ENCODE measurements around the gene CYP11A1.
A peak's percentile ranks its signal among the peaks of the same experiment; 100 is the strongest.

Gene CYP11A1

DNA sequence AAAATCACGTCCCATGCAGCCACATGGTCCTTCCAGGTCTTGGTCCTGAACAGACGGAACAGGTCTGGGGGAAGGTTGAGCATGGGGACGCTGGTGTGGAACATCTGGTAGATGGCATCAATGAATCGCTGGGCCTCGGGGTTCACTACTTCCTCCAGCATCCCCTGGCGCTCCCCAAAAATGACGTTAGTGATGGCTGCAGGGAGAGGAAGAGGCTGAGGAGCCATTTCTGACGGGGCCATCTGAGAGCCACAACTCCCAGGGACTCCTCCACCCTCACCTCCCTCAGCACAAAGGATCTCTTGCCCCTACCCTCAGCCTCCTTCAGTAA lies 23.7 kb downstream of the CYP11A1 start:
- DNase-seq, result no peak

DNA sequence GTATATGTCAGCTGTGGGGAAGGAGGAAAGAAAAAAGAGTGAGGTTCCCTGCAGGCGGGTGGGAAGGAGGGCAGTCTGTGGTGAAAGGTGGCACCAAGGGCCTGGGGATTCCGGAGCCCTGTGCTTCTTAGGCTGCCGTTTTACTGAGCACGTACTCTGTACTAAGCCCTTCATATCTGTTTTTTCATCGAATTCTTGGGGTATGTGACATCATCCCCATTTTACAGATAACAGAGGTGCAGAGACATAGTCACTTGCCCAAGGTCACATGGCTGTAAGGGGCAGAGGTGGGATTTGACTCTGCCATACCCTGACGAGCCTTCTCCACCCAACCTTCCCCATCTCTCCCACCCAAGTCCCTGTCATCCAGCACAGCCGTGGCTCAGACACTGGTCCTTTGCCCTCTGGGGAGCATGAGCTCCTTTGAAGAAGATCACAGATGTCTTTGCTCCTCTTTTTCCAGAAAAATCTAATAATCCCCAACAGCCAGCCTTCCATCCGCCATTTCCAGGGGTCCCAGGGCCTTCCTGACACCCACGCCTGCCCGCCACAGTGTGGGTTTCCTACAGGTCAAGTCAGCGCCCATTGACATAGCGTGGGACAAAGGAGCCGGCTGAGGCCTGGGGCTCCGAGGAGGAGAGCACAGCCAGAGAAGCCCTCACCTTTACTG lies 24.2 kb downstream of the CYP11A1 start:
- DNase-seq, result no peak

DNA sequence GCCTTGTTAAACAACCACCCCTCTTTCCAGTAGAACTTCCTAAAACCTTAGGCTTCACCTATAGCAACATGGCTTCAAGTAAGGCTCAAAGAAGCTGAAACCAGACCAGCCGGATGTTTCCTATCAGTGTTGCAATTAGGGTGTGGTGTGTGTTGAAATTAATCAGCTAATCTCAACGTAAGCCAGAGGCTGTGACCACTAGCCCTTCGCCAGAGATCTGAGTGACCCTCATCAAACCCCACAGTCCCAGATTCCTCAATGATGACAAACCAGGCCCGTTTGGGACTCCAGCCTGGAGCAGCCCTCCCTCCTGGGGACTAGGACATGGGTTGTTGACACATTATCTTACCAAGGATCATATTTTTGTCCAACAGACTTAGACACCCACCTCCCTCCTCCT lies 27.3 kb downstream of the CYP11A1 start:
- no peak for DNase-seq

DNA sequence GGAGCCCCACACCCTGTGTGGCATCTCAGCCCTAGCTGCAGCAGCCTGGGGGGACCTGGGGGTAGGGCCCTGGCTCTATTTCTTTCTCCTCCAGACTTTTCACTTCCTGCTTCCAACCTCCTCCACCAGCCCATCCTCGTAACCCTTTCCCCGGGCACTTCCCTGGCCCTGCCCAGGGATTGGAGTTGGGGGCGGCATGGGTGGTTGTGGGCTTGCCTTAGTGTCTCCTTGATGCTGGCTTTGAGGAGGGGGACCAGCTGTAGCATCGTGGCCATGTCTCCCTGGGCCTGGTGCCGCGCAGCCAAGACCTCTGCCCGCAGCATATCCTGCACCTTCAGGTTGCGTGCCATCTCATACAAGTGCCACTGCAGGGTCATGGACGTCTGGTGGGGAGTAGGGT lies 28.1 kb downstream of the CYP11A1 start:
- no peak for DNase-seq

DNA sequence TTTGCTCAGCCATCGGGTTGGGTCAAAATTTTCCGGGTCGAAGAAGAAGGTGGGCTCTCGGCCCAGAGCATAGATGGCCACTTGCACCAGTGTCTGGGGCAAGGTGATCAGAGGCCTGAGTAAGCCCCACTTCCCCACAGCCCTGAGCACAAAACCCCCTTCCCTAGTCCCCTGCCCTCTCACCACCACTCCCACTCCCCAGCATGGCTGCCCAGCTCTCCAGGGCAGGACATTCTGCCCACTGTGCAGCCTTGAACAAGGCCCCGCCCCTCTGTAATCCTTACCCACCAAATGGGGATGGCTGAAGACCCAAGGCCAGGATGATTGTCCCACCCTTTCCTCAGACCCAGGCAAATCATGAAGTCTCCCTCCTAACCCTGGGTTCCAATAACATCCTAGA lies 28.8 kb downstream of the CYP11A1 start:
- DNase-seq, result no peak

DNA sequence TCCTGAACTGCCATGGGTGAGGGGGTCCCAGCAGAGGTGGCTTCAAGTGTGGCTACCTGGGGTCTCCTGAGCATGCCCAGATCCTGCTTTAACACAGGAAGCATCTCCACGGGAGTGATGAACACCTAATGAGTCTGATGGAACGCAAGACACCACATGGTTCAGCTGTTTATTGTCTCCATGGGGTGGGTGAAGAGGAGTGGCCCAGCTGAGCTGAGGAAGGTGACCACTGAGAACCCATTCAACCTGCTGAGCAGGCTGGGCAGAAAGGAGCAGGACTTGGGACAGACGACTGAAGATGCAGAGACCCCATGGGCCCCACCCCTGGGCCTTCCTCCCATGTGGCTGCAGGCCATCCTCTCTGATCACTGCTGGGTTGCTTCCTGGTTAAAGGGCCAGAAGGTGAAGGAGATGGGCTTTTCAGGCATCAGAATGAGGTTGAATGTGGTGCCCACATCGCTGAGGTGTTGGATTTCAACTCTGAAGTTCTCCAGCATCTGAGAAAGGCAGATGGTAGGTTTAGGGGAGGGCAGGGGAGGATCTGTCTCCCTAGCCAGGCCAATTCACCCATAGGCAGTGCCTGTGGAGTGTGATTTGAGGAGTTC lies 29.7 kb downstream of the CYP11A1 start:
- DNase-seq, result no peak

DNA sequence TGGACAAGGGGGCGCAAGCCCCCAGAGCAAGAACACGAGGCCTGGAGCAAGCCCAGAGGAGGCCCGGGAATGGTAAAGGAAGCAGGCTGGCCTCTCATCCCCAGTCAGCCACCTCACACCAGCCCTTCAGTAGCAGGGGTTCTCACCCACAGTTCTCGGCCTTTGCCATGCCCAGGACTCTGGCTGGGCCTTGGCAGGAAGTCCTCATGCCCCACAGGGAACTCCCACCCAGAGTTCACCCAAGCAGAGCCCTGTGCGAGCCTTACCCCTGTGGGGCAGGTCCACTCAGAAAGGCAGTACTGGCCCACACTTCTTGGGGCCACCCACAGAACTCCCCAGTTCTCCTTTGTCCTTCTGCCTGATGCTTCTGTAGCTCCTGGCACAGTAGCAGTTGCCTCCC lies 30.3 kb downstream of the CYP11A1 start:
- no peak for DNase-seq

DNA sequence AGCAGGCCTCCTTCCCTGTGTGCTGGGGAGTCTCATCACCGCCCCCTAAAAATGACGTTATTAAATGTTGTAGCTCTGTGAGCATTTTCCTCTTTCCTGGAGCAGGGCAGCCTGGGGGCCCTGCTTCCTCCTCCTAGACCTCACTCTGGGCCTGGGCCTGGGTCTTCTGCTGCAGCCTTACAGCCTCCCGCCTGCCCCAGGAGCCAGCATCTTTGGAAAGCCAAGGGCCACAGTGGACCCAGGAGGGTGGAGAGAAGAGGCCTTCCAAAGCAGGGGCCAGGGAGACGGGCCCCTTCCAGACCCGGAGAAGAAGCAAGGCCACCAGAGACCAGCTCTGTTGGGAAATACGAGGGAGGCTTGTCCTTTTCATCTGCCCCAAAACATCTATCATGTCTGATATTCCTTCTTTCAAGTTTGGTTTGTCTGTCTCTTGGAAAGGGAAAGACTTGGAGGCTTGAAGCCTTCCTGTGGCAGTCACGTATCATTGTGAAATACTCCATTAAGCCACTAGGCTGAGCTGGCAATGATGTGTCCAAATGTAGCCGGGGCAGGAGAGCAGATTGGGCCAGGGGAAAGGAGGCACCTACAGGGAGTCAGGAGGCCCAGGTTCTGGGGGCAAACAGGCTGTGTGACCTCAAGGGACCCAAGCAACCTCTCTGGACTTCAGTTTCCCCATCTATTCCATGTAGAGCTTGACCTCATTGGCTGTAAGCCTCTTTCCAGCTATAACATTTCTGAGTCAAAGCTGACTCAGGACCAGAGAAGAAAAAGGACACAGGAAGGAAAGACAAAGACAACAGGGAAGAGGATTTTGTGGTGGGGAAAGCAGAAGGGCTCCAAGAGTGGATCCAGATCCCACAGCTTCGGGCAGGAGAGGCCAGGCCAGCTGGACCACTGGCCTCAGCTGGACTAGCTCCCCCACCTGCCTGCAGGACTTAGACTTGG lies 31.1 kb downstream of the CYP11A1 start:
- DNase-seq, result no peak

DNA sequence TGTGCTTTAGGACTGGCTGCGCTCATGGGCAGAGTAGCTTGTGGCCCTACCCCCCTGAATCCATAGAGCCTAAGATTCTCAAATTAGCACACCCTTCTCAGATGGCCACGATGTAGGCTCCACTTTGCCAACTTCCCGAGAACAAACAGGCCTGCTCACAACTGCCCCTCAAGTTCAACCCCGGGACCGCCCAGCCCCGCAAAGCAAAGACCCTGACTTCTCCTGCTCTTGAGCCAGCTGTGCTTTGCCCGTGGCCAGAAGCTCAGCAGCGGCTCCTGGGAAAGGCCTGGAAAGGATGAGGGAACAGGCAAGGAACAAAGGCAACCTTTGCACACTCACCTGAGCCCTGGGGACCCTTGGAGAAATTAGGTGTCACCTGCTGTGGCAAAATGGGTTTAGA lies 32.0 kb downstream of the CYP11A1 start:
- DNase-seq, result no peak

DNA sequence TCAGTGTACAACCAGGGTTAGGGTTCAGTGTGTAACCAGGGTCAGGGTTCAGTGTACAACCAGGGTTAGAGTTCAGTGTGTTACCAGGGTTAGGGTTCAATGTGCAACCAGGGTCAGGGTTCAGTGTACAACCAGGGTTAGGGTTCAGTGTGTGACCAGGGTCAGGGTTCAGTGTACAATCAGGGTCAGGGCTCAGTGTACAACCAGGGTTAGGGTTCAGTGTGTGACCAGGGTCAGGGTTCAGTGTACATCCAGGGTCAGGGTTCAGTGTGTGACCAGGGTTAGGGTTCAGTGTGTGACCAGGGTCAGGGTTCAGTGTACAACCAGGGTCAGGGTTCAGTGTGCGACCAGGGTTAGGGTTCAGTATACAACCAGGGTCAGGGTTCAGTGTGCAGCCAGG lies 33.3 kb downstream of the CYP11A1 start:
- DNase-seq, result no peak

DNA sequence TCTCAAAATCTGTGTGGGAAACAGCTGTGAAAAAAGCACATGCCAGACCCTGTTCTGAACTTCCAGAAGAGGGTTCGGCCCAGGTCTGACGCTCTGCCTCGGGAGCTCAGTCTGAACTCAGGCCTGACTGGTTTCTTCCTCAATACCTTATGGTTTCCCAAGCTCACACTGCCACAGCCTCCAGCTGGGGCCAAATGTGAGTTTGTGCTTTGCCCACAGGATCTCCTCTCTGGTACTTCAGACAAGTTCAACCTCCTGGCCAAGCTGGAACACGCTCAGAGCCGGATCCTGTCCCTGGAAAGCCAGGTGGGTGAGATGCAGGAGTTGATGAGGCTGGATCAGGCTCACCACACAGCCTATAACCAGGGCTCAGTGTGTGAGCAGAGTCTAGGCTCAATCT lies 33.8 kb downstream of the CYP11A1 start:
- DNase-seq, result no peak

DNA sequence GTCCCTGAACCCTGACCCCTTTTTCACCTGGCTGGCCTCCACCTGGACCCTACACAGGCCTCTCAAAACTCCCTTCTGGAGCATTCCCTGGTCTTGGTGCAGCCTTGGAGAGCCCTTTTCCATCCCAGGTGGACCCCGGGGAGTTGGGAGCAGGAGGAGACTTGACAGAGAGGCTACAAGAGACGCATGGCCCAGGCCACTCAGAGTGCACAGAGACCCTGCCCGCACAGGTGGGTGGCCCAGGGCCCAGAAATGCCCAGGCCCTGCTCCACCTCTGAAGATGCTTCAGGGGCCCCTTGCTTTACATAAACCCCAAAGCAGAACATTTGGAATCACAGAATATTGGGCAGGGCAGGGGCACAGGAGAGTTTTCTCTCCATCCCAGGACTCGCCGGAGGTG lies 34.4 kb downstream of the CYP11A1 start:
- no peak for DNase-seq

DNA sequence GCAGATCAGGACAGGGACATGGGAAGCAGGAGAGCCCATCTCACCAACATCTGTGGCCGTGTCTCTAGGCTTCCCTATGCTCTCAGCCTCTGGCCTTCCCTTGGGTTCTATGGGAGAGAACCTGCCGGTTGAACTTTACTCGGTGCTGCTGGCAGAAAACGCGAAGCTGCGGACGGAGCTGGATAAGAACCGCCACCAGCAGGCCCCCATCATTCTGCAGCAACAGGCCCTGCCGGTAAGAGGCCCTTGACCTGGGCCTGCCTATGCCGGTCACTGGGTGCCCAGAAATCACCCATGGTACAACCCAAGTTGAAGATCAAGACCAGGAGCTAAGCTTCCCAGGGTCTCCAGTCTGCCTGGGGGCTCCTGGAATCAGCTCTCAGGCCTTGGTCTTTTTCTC lies 34.8 kb downstream of the CYP11A1 start:
- DNase-seq, result no peak

DNA sequence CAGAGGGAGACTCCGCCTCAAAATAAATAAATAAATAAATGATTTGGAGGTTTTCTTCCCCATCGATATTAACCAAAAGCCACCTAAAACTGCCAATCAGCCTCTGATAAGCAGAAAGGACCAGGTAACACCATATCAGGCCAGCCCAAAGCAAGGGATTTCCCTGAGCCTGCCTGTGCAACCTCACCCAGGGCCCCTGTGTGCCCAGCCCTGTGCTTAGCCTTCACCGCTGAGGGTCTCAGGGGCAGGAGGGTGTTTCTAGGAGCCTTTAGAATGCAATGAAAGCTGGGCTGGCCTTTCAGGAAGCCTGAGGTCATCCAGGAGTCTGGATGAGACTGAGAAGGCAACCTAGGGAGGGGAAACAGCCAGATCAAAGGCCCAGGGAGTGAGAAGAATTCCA lies 35.4 kb downstream of the CYP11A1 start:
- DNase-seq, result no peak

DNA sequence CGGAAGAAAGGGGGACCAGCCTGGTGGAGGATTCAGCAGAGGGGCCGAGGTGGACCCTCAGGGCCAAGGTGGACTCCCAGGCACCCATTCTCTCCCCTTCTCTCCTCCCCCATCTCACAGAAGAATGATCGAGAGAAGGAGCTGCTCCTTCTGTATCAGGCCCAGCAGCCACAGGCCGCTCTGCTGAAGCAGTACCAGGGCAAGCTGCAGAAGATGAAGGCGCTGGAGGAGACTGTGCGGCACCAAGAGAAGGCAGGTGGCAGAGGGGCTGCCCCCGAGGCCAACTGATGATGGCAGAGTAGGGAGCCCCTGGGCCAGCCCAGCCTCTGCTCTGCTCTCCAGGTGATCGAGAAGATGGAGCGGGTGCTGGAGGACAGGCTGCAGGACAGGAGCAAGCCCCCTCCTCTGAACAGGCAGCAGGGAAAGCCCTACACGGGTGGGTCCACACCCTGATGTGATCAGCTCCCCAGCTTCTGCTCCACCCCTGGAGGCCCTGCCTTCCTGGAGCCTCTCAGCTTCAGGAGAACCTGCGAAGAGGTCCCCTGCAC lies 36.5 kb downstream of the CYP11A1 start:
- DNase-seq, result no peak

DNA sequence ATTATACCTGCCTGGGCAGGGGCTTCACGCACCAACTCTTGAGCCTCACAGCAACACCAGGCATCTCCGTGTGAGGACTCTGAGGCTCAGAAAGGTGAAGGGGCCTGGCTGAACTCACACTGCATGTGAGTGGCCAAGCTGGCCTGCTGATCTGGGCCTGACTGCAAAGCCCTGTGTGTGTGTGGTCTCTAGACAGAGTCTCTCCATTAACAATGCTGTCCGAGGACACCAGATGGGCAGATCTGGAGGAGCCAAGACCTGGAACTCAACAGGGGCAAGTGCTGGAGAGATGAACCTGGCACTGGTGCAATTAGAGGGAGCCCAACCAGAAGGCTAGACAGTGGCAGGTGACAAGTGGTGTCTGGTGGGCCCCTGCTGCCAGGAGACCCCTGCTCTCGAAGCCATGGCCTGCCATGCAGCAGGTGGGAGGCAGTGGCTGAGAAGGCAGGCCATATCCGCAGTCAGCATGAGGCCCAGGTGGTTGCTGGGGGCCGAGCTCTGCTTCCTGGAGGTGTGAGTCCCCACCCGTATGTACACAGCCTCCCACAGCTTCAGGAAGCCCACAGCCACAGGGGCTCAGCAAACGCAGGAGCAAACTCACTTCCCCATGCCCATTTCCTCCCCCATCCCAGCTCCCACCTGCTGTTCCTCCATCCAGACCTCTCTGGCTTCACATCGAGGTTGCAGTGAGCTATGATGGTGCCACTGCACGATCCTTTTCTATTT lies 39.0 kb downstream of the CYP11A1 start:
- DNase-seq, result no peak

DNA sequence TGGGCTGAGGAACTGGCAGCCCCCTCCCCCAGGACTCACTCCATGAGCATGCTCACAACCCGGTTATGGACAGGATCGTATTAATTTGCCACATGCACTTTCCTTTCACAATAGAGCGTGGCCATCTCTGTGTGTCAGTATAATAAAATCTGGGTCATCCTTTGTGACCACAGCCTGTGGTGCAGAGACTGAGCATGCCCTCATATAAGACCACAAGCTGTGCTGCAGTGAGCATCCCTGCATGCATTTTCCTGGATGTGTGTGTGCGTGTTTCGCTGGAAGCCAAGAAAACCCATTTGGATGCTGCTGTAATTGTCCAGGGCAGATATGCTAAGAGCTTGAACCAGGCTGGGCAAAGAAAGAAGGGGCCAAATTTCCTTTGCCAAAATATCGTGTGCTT lies 39.7 kb downstream of the CYP11A1 start:
- no peak for DNase-seq

DNA sequence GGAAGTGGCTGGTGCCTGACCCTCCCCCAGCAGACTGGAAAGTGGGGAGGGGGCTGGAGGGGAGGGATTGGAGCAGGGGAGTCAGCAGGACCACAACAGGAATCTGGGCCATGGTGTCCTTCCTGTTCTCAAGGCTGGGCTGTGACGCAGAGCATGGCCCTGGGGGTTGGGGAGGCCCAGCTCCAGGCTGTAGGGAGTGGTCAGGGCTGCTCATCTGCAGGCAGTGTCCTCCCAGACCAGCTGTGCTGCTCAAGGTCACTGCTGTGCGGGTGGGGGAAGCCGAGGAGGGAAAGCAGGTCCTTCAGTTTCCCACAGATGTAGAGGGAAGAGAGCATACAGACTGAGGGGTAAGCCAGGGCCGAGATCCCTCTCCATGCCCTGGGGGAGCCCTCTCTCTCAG lies 40.7 kb downstream of the CYP11A1 start:
- DNase-seq, result no peak

DNA sequence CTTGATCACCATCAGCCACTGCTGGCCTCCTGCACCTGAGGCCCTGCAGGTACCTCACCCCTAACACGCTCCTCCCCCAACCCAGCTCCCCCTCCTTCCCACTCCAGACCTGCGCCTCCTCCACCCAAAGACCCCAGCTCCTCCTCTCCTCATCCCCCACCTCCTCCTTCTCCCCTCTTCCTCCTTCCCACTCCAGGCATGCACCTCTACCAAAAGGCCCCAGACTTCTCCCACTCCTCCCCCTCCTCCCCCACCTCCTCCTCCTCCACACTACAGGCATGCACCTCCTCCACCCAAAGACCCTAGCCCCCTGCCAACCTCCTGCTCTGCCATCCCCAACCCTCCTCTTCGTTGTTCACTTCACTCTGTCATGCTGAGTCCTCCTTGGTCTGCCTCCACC lies 42.7 kb downstream of the CYP11A1 start:
- no peak for DNase-seq

DNA sequence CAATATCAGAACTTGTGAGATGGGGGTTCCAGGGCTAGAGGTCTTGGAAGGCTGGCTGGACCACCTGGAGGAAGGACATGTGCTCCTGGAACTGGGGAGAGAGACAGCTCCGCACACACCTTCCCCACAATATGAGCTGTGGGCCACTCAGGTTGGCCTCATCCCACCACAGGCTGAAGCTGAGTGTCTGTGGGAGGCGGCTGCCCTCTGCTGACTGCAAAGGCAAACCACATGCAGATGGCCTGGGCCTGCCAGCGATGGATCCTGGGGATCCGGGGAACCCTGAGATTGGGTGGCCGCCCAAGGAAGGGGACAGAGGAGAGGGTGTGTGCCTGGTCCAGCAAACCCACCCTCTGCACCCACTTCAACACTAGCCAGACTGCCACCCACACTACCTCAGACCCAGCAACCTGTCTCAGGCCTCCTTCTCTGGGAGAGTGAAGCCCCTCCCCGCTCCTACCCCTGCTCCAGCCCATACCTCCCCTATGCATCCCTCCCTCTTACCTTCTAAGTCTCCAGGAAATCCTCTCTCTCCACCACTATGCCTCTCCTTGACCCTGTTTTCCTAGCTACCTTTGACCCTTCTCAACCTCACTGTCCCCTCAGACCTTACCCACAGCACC lies 44.8 kb downstream of the CYP11A1 start:
- peak; percentile 34 for DNase-seq

DNA sequence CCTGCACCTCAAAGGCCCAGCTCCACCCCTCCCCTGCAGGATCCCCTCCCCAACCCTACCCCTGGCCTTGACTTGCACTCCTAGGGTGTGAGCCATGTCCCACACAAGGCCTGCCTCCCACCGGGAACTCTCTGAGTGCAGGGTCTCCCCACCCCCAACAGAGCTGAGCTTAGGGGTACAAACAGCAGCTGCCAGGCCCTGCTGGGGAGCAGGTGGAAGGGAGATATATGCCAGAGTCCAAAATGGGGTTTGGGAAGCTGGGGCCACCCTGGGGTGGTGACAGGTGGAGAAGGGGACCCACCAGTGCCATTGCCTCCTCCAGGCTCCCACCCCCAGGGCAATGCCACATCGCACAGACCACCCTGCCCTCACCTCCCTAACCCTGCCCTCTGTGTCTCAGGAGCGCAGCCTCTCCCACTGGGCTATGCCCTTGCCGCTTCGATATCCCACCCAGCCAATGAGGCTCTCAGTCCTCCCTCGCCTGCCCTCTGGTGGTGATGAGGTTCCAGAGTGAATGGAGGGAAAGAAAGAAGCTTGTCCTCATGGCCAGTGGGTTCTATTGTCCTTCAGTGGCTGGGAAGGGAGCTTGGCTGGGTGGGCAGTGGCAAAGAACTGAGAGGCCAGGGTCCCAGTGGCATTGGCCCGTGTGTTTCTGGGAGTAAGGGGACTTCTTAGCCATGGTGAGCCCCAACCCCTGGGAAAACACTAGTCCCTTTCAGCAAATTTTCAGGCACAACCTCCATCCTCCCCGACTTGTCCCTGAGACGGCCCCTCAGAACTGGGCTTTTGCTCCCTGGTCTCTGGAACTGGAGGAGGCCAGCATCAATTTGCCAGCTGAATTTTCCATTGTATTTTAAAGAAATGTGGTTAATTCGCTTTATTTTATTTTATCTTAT lies 46.8 kb downstream of the CYP11A1 start:
- DNase-seq, result no peak

Data from central memory CD4-positive, alpha-beta T cell (primary cell).